NCI-H748 treated with DMSO at 0.1 percent for 48 hours (cell line): Measurements from ENCODE around the gene PFN1.

Experiments used
- DNase-seq: peaks from one replicate; lab custom pipeline; 2025; lab: John Stamatoyannopoulos, UW

PFN1 gene

DNA sequence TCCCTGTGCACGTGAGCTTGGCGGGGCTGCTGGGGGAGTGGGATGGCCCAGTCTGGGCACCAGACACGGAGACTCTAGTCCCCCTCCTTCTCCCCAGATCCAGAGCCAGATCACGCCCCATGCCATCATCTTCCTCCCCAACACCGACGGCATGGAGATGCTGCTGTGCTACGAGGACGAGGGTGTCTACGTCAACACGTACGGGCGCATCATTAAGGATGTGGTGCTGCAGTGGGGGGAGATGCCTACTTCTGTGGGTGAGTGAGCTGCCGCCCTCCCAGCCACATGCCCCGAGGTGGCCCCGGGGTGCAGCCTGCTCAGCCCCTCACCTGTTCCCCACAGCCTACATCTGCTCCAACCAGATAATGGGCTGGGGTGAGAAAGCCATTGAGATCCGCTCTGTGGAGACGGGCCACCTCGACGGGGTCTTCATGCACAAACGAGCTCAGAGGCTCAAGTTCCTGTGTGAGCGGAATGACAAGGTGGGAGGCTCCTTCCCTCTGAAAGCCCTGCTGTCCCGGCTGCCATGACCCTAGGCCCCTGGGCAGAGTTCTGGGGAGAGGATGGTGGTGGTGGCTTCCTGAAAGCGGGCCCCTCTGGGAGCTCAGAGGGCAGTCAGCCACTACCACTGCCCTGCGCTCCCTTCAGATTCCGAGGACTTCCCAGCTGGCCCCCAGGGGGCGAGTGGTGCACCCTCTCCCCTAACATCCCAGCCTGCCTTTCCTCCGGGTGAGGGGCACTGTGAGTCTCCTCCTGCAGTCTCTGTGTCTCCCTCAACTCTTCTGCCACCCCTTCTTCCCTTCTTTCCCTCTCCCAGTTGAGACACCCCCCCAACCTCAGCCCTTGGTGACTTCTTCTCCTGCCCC, 51.8 kb downstream of the PFN1 start:
- DNase-seq = no peak

DNA sequence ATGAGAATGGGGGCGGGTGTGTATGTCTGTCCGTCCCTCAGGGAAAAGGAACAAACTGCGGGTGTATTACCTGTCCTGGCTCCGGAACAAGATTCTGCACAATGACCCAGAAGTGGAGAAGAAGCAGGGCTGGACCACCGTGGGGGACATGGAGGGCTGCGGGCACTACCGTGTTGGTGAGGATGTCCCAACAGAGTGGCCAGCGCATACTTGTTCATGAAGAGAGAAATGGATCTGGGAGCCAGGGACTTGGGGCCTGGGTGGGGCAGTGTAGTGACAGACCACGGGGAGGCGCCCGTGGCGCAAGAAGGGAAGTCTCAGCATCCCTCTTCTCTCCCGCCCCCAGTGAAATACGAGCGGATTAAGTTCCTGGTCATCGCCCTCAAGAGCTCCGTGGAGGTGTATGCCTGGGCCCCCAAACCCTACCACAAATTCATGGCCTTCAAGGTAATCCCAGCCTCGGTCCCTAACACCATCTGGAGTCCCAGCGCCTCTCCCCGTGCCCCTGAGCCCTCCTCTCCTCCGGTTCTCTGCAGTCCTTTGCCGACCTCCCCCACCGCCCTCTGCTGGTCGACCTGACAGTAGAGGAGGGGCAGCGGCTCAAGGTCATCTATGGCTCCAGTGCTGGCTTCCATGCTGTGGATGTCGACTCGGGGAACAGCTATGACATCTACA, 52.5 kb downstream of the PFN1 start:
- DNase-seq = no peak
